HEK293 (cell line): Measurements from ENCODE around the gene NF2.

Experiments used
- GFI1B ChIP-seq: fragments of 450-650 bp; formaldehyde crosslinking; IDR thresholded peaks from 2 replicates; pipeline ENCODE4 v1.5.1; 2016; ENCODE audit warnings: missing biosample characterization, missing genetic modification characterization
- KLF9 ChIP-seq: fragments of 450-650 bp; formaldehyde crosslinking; IDR thresholded peaks from 2 replicates; pipeline ENCODE4 v1.5.1; 2016; ENCODE audit warnings: missing biosample characterization, missing genetic modification characterization, low read depth
- PRDM2 ChIP-seq: fragments of 450-650 bp; formaldehyde crosslinking; IDR thresholded peaks from 2 replicates; pipeline ENCODE4 v1.5.1; 2016; ENCODE audit warnings: missing biosample characterization, missing genetic modification characterization, borderline replicate concordance
- PRDM6 ChIP-seq: fragments of 450-650 bp; formaldehyde crosslinking; IDR thresholded peaks from 2 replicates; pipeline ENCODE4 v1.5.1; 2017; ENCODE audit warnings: missing biosample characterization, missing genetic modification characterization
- SP7 ChIP-seq: fragments of 450-650 bp; formaldehyde crosslinking; IDR thresholded peaks from 2 replicates; pipeline ENCODE4 v1.5.1; 2016; ENCODE audit warnings: missing biosample characterization, missing genetic modification characterization
- TSHZ1 ChIP-seq: fragments of 450-650 bp; formaldehyde crosslinking; IDR thresholded peaks from 2 replicates; pipeline ENCODE4 v1.5.1; 2016; ENCODE audit warnings: missing biosample characterization, missing genetic modification characterization, borderline replicate concordance
- ZBTB7A ChIP-seq: fragments of 450-650 bp; formaldehyde crosslinking; IDR thresholded peaks from 2 replicates; pipeline ENCODE4 v1.5.1; 2016; ENCODE audit warnings: low read depth, missing biosample characterization, missing genetic modification characterization
- ZNF2 ChIP-seq: fragments of 450-650 bp; formaldehyde crosslinking; IDR thresholded peaks from 2 replicates; pipeline ENCODE4 v1.5.1; 2016; ENCODE audit warnings: missing biosample characterization, missing genetic modification characterization
- ZNF223 ChIP-seq: fragments of 450-650 bp; formaldehyde crosslinking; IDR thresholded peaks from 2 replicates; pipeline ENCODE4 v1.5.1; 2016; ENCODE audit warnings: missing biosample characterization, missing genetic modification characterization
- ZNF37A ChIP-seq: fragments of 450-650 bp; IDR thresholded peaks from 2 replicates; pipeline ENCODE4 v1.5.1; 2018; ENCODE audit warnings: missing biosample characterization, missing genetic modification characterization
- ZNF404 ChIP-seq: fragments of 450-650 bp; formaldehyde crosslinking; IDR thresholded peaks from 2 replicates; pipeline ENCODE4 v1.5.1; 2017; ENCODE audit warnings: missing biosample characterization, missing genetic modification characterization
- ZNF423 ChIP-seq: fragments of 450-650 bp; formaldehyde crosslinking; IDR thresholded peaks from 2 replicates; pipeline ENCODE4 v1.5.1; 2016; ENCODE audit warnings: missing biosample characterization, missing genetic modification characterization
- ZNF555 ChIP-seq: fragments of 450-650 bp; formaldehyde crosslinking; conservative IDR thresholded peaks from 2 replicates; pipeline ENCODE4 v1.5.1; 2017; ENCODE audit warnings: missing biosample characterization, mild to moderate bottlenecking, missing genetic modification characterization, inconsistent platforms
- ZNF626 ChIP-seq: fragments of 450-650 bp; sonication (Bioruptor Pico); formaldehyde crosslinking; IDR thresholded peaks from 2 replicates; pipeline ENCODE4 v1.5.1; 2018; ENCODE audit warnings: missing biosample characterization, missing genetic modification characterization, inconsistent platforms
- ZNF670 ChIP-seq: fragments of 450-650 bp; formaldehyde crosslinking; IDR thresholded peaks from 2 replicates; pipeline ENCODE4 v1.5.1; 2016; ENCODE audit warnings: missing biosample characterization, missing genetic modification characterization, low read depth
- ZNF692 ChIP-seq: fragments of 450-650 bp; formaldehyde crosslinking; IDR thresholded peaks from 2 replicates; pipeline ENCODE4 v1.5.1; 2016; ENCODE audit warnings: missing biosample characterization, missing genetic modification characterization
- ZNF747 ChIP-seq: fragments of 450-650 bp; formaldehyde crosslinking; IDR thresholded peaks from 2 replicates; pipeline ENCODE4 v1.5.1; 2016; ENCODE audit warnings: missing biosample characterization, missing genetic modification characterization

The NF2 gene

GRCh38 chr22:29603358-29604075, at the start of gene NF2 (continued):
- no peak for TF ChIP-seq TSHZ1 (tag by site-specific recombination)
- no peak; the same call in 1 of the 2 replicates for TF ChIP-seq ZNF692 (tag by site-specific recombination)
- TF ChIP-seq ZNF747 (tag by site-specific recombination) = no peak
- TF ChIP-seq GFI1B (tag by site-specific recombination) = no peak
- no peak for TF ChIP-seq ZNF626
- no peak for TF ChIP-seq PRDM2 (tag by site-specific recombination)
- no peak for TF ChIP-seq ZNF670 (tag by site-specific recombination)
- 0 out of 2 replicates have a peak, but pooled peaks have one; percentile 78 for TF ChIP-seq ZBTB7A
- peak; percentile 51; the same call in 1 of the 2 replicates for TF ChIP-seq ZNF2 (tag by site-specific recombination)
- 0 out of 2 replicates have a peak, but pooled peaks have one; percentile 9 for TF ChIP-seq SP7 (tag by site-specific recombination)
- TF ChIP-seq PRDM6 = no peak
- no peak for TF ChIP-seq ZNF423 (tag by site-specific recombination)
- TF ChIP-seq KLF9 (tag by site-specific recombination) = no peak
- peak; percentile 82 for TF ChIP-seq ZNF223 (tag by site-specific recombination)
- no peak for TF ChIP-seq ZNF404
- no peak for TF ChIP-seq ZNF555
- TF ChIP-seq ZNF37A (tag by site-specific recombination) = no peak
